Stimulated activated CD4-positive, alpha-beta T cell treated with anti-CD3 and anti-CD28 coated beads, Interleukin-15, amount 100 ng/mL, for 1 hour (primary cell): ENCODE results near the gene DNAH17.

Experiments used
- DNase-seq, 2 donors: peaks; one replicate each; pipeline ENCODE4 v3.0.0-alpha.2; 2020; ENCODE audit warnings: low read depth in 1 of 2, low spot score in 1 of 2

The DNAH17 gene

GRCh38 chr17:78605429-78605828, 28.2 kb upstream of the DNAH17 start:
- no peak for DNase-seq

- no peak for DNase-seq
Measured at GRCh38 chr17:78602246-78602645, 25.1 kb upstream of the DNAH17 start.

GRCh38 chr17:78601577-78602190, 24.5 kb upstream of the DNAH17 start:
- DNase-seq, result no peak

GRCh38 chr17:78600181-78600721, 23.1 kb upstream of the DNAH17 start:
- DNase-seq, result no peak

- no peak for DNase-seq
Measured at GRCh38 chr17:78599419-78599818, 22.2 kb upstream of the DNAH17 start.

- DNase-seq, result no peak
Measured at GRCh38 chr17:78598013-78598471, 20.8 kb upstream of the DNAH17 start.

- DNase-seq, result no peak
Measured at GRCh38 chr17:78596871-78597764, 19.9 kb upstream of the DNAH17 start.

- no peak for DNase-seq
Measured at GRCh38 chr17:78595135-78595810, 18.1 kb upstream of the DNAH17 start.

GRCh38 chr17:78592991-78593329, 15.8 kb upstream of the DNAH17 start:
- DNase-seq, result no peak

GRCh38 chr17:78591263-78591671, 14.1 kb upstream of the DNAH17 start:
- no peak for DNase-seq

GRCh38 chr17:78589885-78590284, 12.7 kb upstream of the DNAH17 start:
- DNase-seq, result no peak

- no peak for DNase-seq
Measured at GRCh38 chr17:78589031-78589675, 12.0 kb upstream of the DNAH17 start.

GRCh38 chr17:78588258-78589030, 11.2 kb upstream of the DNAH17 start:
- DNase-seq, result no peak

- no peak for DNase-seq
Measured at GRCh38 chr17:78585006-78585630, 7.9 kb upstream of the DNAH17 start.

- DNase-seq, result no peak
Measured at GRCh38 chr17:78583091-78583490, 5.9 kb upstream of the DNAH17 start.

- DNase-seq, result no peak
Measured at GRCh38 chr17:78581304-78581703, 4.1 kb upstream of the DNAH17 start.

- no peak for DNase-seq
Measured at GRCh38 chr17:78580277-78580804, 3.1 kb upstream of the DNAH17 start.

- DNase-seq, result no peak
Measured at GRCh38 chr17:78576389-78577112, 645 bp downstream of the DNAH17 start.

- DNase-seq, result no peak
Measured at GRCh38 chr17:78575899-78576298, 1.3 kb downstream of the DNAH17 start.
